SK-N-SH (cell line): ENCODE results near the gene TBC1D8.

Source experiments
- EP300 ChIP-seq, 2 experiments: IDR thresholded peaks; 2 replicates each; pipeline versions ENCODE4 v1.4.0 to v1.6.1; 2012; ENCODE audit warnings: borderline replicate concordance in 1 of 2, low read depth in 1 of 2, low read length in 1 of 2
- POLR2AphosphoS5 ChIP-seq: IDR thresholded peaks from 2 replicates; pipeline ENCODE4 v1.6.1; 2012; ENCODE audit warnings: low read depth, low read length
- RXRA ChIP-seq: IDR thresholded peaks from 2 replicates; pipeline ENCODE4 v1.4.0; 2012; ENCODE audit warnings: low read depth, mild to moderate bottlenecking, borderline replicate concordance
- TAF1 ChIP-seq: IDR thresholded peaks from 2 replicates; pipeline ENCODE4 v1.6.1; 2012; ENCODE audit warnings: low read depth, mild to moderate bottlenecking, low read length, moderate library complexity, borderline replicate concordance
- YY1 ChIP-seq: IDR thresholded peaks from 2 replicates; pipeline ENCODE4 v1.4.0; 2012; ENCODE audit warnings: low read depth, mild to moderate bottlenecking
- TF ChIP-seq, protein P1 (sequence below): fragments of 200-600 bp; sonication (generic); IDR thresholded peaks from 2 replicates; pipeline ENCODE4 v1.6.1; 2017; ENCODE audit warnings: antibody characterized with exemption, mild to moderate bottlenecking, moderate library complexity
- TF ChIP-seq, protein P2 (sequence below): fragments of 150-350 bp; IDR thresholded peaks from 2 replicates; pipeline ENCODE4 v1.6.1; 2016; ENCODE audit warnings: mild to moderate bottlenecking, low read depth, low read length

DNA sequence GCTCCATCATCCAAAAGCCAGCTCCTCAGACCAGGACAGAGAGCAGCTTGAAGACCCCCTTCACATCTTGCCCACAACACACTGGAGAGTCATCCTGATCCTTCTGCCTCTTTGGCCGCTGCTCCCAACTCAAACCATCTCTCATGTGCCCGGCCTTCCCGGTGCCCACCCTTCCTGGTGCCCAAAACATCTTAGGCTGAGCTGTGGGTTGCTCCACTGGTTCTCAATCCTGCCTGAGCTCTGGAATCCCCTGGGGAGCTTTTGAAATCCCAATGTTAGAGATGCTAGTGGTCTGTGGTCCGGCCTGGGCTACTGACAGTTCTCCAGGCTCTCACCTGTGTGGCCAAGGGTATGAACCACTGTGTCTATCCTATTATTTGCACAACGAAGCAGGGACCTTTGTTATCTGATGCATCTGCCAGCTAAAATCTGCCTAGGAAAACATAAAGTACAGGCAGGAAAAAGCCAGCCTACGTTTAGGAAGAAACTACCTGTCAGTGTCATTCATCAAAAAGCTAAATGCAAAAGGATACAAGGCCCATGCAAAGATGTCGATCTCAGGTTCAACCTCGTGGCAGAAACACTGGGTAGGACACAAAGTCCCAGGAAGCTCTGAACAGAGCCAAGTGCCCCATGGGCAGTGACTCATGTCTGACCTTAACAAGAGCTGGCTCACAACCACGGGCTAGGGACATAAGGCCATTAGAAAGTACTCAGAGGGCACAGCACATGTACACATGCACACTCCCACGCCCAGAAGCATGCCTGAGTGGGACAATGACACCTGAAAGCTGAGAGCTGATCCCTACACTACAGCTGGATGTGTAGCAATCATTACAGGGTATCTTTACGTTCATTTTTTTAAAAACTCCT lies 30.8 kb downstream of the TBC1D8 start:
- TF ChIP-seq POLR2AphosphoS5 (no peak), EP300 (IDR thresholded peaks at IDR 0.05; ENCODE audit: borderline replicate concordance in 1 of 2, low read depth in 1 of 2, low read length in 1 of 2) (no peak), RXRA (no peak; the same call in 1 of the 2 replicates), YY1 (no peak), TAF1 (no peak)
- TF ChIP-seq, protein P1, sequence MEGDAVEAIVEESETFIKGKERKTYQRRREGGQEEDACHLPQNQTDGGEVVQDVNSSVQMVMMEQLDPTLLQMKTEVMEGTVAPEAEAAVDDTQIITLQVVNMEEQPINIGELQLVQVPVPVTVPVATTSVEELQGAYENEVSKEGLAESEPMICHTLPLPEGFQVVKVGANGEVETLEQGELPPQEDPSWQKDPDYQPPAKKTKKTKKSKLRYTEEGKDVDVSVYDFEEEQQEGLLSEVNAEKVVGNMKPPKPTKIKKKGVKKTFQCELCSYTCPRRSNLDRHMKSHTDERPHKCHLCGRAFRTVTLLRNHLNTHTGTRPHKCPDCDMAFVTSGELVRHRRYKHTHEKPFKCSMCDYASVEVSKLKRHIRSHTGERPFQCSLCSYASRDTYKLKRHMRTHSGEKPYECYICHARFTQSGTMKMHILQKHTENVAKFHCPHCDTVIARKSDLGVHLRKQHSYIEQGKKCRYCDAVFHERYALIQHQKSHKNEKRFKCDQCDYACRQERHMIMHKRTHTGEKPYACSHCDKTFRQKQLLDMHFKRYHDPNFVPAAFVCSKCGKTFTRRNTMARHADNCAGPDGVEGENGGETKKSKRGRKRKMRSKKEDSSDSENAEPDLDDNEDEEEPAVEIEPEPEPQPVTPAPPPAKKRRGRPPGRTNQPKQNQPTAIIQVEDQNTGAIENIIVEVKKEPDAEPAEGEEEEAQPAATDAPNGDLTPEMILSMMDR, result no peak
- TF ChIP-seq, protein P2, sequence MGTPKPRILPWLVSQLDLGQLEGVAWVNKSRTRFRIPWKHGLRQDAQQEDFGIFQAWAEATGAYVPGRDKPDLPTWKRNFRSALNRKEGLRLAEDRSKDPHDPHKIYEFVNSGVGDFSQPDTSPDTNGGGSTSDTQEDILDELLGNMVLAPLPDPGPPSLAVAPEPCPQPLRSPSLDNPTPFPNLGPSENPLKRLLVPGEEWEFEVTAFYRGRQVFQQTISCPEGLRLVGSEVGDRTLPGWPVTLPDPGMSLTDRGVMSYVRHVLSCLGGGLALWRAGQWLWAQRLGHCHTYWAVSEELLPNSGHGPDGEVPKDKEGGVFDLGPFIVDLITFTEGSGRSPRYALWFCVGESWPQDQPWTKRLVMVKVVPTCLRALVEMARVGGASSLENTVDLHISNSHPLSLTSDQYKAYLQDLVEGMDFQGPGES, result no peak
